IMR-90 (cell line): ENCODE data around the gene SLIT3. TPM values are rescaled to one million over a fixed set of nuclear protein-coding genes. Genes with fewer than 3 reads are reported as not detected.

Experiments
- ATAC-seq: fragments of 200-7000 bp; cut with Tn5 transposase; 2 replicates; pipeline ENCODE4 v1.9.1; 2020; ENCODE audit warnings: low read depth, mild to moderate bottlenecking, moderate library complexity
- BruUV-seq: library from RNA; stranded (reverse); fragments of 400-500 nt; replicated peaks from 2 replicates; lab custom pipeline; 2021; lab: Mats Ljungman, UMichigan
- CTCF ChIA-PET: fragments of 300-600 bp; formaldehyde crosslinking; extraction: SDS; loops from one replicate; lab custom pipeline; 2021; ENCODE audit warnings: antibody characterized with exemption; lab: Yijun Ruan, JAX
- POLR2A ChIA-PET: fragments of 300-600 bp; sonication (Branson Sonifier 250); formaldehyde crosslinking; loops from one replicate; lab custom pipeline; 2022; ENCODE audit warnings: antibody characterized with exemption; ENCODE audit not compliant: unreplicated experiment; lab: Charles Lee
- DNase-seq: peaks from one replicate; pipeline ENCODE4 v3.0.0; 2013
- H2AFZ ChIP-seq: replicated peaks from 2 replicates; pipeline ENCODE3; 2013; ENCODE audit warnings: low read length, mild to moderate bottlenecking; ENCODE audit not compliant: poor library complexity
- H2AK5ac ChIP-seq: 2 replicates; pipeline ENCODE4 v1.6.1; 2013; ENCODE audit warnings: low read depth, low read length, inconsistent platforms
- H2AK9ac ChIP-seq: replicated peaks from 2 replicates; pipeline ENCODE3; 2013; ENCODE audit warnings: mild to moderate bottlenecking, low read depth, low read length, moderate library complexity; ENCODE audit not compliant: poor library complexity
- H2BK120ac ChIP-seq: 2 replicates; pipeline ENCODE4 v1.6.1; 2013; ENCODE audit warnings: low read depth, low read length, inconsistent platforms
- H2BK15ac ChIP-seq: 3 replicates; pipeline ENCODE4 v1.6.1; 2013; ENCODE audit warnings: low read depth, low read length, inconsistent platforms
- H2BK20ac ChIP-seq: 2 replicates; pipeline ENCODE4 v1.6.1; 2013; ENCODE audit warnings: low read depth, mild to moderate bottlenecking, inconsistent platforms, low read length, moderate library complexity
- H2BK5ac ChIP-seq: 2 replicates; pipeline ENCODE4 v1.6.1; 2013; ENCODE audit warnings: mild to moderate bottlenecking, low read depth, low read length, inconsistent platforms; ENCODE audit not compliant: poor library complexity, severe bottlenecking
- H3K14ac ChIP-seq: replicated peaks from 2 replicates; pipeline ENCODE4 v1.6.1; 2013; ENCODE audit warnings: low read depth, low read length, inconsistent platforms
- H3K18ac ChIP-seq: 2 replicates; pipeline ENCODE4 v1.6.1; 2013; ENCODE audit warnings: low read depth, low read length, control low read depth
- H3K23ac ChIP-seq: 2 replicates; pipeline ENCODE4 v1.6.1; 2013; ENCODE audit warnings: low read depth, low read length, inconsistent platforms
- H3K27ac ChIP-seq: 2 replicates; pipeline ENCODE4 v1.5.1; 2013; ENCODE audit warnings: mild to moderate bottlenecking, control low read depth, low read length; ENCODE audit not compliant: insufficient read depth
- H3K27me3 ChIP-seq: 2 replicates; pipeline ENCODE4 v1.6.1; 2013; ENCODE audit warnings: low read length; ENCODE audit not compliant: control insufficient read depth, insufficient read depth
- H3K36me3 ChIP-seq: 2 replicates; pipeline ENCODE4 v1.6.1; 2013; ENCODE audit warnings: low read length, mixed read lengths; ENCODE audit not compliant: control insufficient read depth, insufficient read depth
- H3K4ac ChIP-seq: 2 replicates; pipeline ENCODE4 v1.6.1; 2013; ENCODE audit warnings: low read depth, low read length, inconsistent platforms
- H3K4me1 ChIP-seq: 2 replicates; pipeline ENCODE4 v1.6.1; 2013; ENCODE audit warnings: low read length, mixed read lengths; ENCODE audit not compliant: control insufficient read depth, insufficient read depth
- H3K4me2 ChIP-seq: 2 replicates; pipeline ENCODE4 v1.6.1; 2013; ENCODE audit warnings: low read depth, mild to moderate bottlenecking, control low read depth, low read length, moderate library complexity
- H3K4me3 ChIP-seq: 2 replicates; pipeline ENCODE4 v1.5.1; 2013; ENCODE audit warnings: low read depth, mild to moderate bottlenecking, control low read depth, low read length, moderate library complexity; ENCODE audit not compliant: insufficient read depth
- H3K56ac ChIP-seq: 2 replicates; pipeline ENCODE4 v1.6.1; 2013; ENCODE audit warnings: low read length, inconsistent platforms; ENCODE audit not compliant: insufficient read depth; ENCODE audit errors: extremely low read depth
- H3K79me1 ChIP-seq, 2 experiments: 2 replicates each; pipeline ENCODE4 v1.6.1; 2013; ENCODE audit warnings: low read length in 2 of 2, inconsistent platforms in 1 of 2, low read depth in 1 of 2
- H3K9ac ChIP-seq: 2 replicates; pipeline ENCODE4 v1.6.1; 2013; ENCODE audit warnings: low read depth, low read length, control low read depth
- H3K9me1 ChIP-seq: 2 replicates; pipeline ENCODE4 v1.6.1; 2013; ENCODE audit warnings: low read length, inconsistent platforms; ENCODE audit not compliant: insufficient read depth
- H3K9me3 ChIP-seq: 2 replicates; pipeline ENCODE4 v1.6.1; 2013; ENCODE audit warnings: low read length; ENCODE audit not compliant: control insufficient read depth, insufficient read depth
- H4K20me1 ChIP-seq: 2 replicates; pipeline ENCODE4 v1.6.1; 2013; ENCODE audit warnings: low read length, inconsistent platforms; ENCODE audit not compliant: insufficient read depth
- H4K5ac ChIP-seq: 2 replicates; pipeline ENCODE4 v1.6.1; 2013; ENCODE audit warnings: mild to moderate bottlenecking, low read depth, low read length, control low read depth
- H4K8ac ChIP-seq, 2 experiments: 2 replicates each; pipeline ENCODE4 v1.6.1; 2013; ENCODE audit warnings: low read depth in 2 of 2, low read length in 2 of 2, control low read depth in 1 of 2, inconsistent platforms in 1 of 2
- H4K91ac ChIP-seq: 2 replicates; pipeline ENCODE4 v1.6.1; 2013; ENCODE audit warnings: low read depth, low read length, inconsistent platforms; ENCODE audit not compliant: insufficient read depth
- BHLHE40 ChIP-seq: fragments of 150-350 bp; IDR thresholded peaks from 2 replicates; pipeline ENCODE4 v1.6.1; 2016; ENCODE audit warnings: mild to moderate bottlenecking, low read depth, low read length
- CEBPB ChIP-seq: IDR thresholded peaks from 2 replicates; pipeline ENCODE4 v1.6.1; 2012; ENCODE audit warnings: low read depth, low read length, improper control_type of control experiment
- CHD1 ChIP-seq: IDR thresholded peaks from 2 replicates; pipeline ENCODE4 v1.6.1; 2012; ENCODE audit warnings: low read depth, low read length, improper control_type of control experiment
- CTCF ChIP-seq: conservative IDR thresholded peaks from 2 replicates; pipeline ENCODE4 v1.5.1; 2012; ENCODE audit warnings: mild to moderate bottlenecking, low read depth, low read length, improper control_type of control experiment
- ELK1 ChIP-seq: fragments of 150-350 bp; IDR thresholded peaks from 2 replicates; pipeline ENCODE4 v1.6.1; 2016; ENCODE audit warnings: low read depth, mild to moderate bottlenecking, low read length, moderate library complexity, borderline replicate concordance
- FOS ChIP-seq: fragments of 150-350 bp; IDR thresholded peaks from 2 replicates; pipeline ENCODE4 v1.6.1; 2016; ENCODE audit warnings: low read depth, low read length
- MAFK ChIP-seq: IDR thresholded peaks from 2 replicates; pipeline ENCODE4 v1.6.1; 2012; ENCODE audit warnings: low read depth, low read length, improper control_type of control experiment
- MAZ ChIP-seq: IDR thresholded peaks from 2 replicates; pipeline ENCODE4 v1.6.1; 2012; ENCODE audit warnings: low read depth, mild to moderate bottlenecking, low read length, improper control_type of control experiment, moderate library complexity, borderline replicate concordance
- MXI1 ChIP-seq: IDR thresholded peaks from 2 replicates; pipeline ENCODE4 v1.6.1; 2012; ENCODE audit warnings: low read depth, mild to moderate bottlenecking, low read length, moderate library complexity, borderline replicate concordance
- NFE2L2 ChIP-seq: fragments of 150-350 bp; IDR thresholded peaks from 2 replicates; pipeline ENCODE4 v1.6.1; 2016; ENCODE audit warnings: low read depth, mild to moderate bottlenecking, low read length
- POLR2A ChIP-seq: IDR thresholded peaks from 2 replicates; pipeline ENCODE4 v1.6.1; 2012; ENCODE audit warnings: mild to moderate bottlenecking, low read depth, low read length
- RAD21 ChIP-seq: IDR thresholded peaks from 2 replicates; pipeline ENCODE4 v1.6.1; 2012; ENCODE audit warnings: low read length, improper control_type of control experiment
- RCOR1 ChIP-seq: IDR thresholded peaks from 2 replicates; pipeline ENCODE4 v1.6.1; 2012; ENCODE audit warnings: mild to moderate bottlenecking, low read length, improper control_type of control experiment; ENCODE audit not compliant: insufficient replicate concordance
- RFX5 ChIP-seq: IDR thresholded peaks from 2 replicates; pipeline ENCODE4 v1.8.0; 2012; ENCODE audit warnings: low read depth, mild to moderate bottlenecking, low read length, moderate library complexity
- SMC3 ChIP-seq: fragments of 150-350 bp; IDR thresholded peaks from 2 replicates; pipeline ENCODE4 v1.6.1; 2016; ENCODE audit warnings: low read depth, mild to moderate bottlenecking, antibody characterized with exemption, low read length, moderate library complexity
- WGBS, 2 experiments: methylation state at CpG; one replicate each; pipeline versions ENCODE4 v1.1.5 to v1.1.7; 2013; ENCODE audit warnings: missing lambda C conversion rate in 2 of 2; ENCODE audit not compliant: insufficient read length in 1 of 2; ENCODE audit errors: extremely low coverage in 2 of 2; 5-methylcytosine and 5-hydroxymethylcytosine counted together
- dilution Hi-C: fragments of 300-500 bp; cut with HindIII; formaldehyde crosslinking; loops from one replicate; pipeline ENCODE4 v1.14.3; 2018; ENCODE audit warnings: low sequenced_read_pairs; ENCODE audit not compliant: unreplicated experiment
- in situ Hi-C: fragments of 300-500 bp; cut with MboI; formaldehyde crosslinking; loops from 3 replicates; pipeline ENCODE4 v1.14.3; 2019; ENCODE audit warnings: low sequenced_read_pairs, inconsistent platforms, mixed read lengths
- intact Hi-C: fragments of 100-400 bp; cut with micrococcal nuclease; formaldehyde crosslinking; loops from 2 replicates; pipeline ENCODE4 v1.10.0; 2022
- polyA plus RNA-seq, 3 experiments: library from polyadenylated mRNA; depleted of rRNA; stranded (reverse); fragments of >200 nt; gene quantifications; 2 replicates each; pipeline ENCODE4 v1.2.3, GENCODE V29; 2012; ENCODE audit warnings: low replicate concordance in 1 of 3
- total RNA-seq: library from RNA; depleted of rRNA; stranded (reverse); fragments of >200 nt; gene quantifications from 2 replicates; pipeline ENCODE4 v1.2.3, GENCODE V29; 2012
- TF ChIP-seq, protein P1 (sequence below): fragments of 150-350 bp; IDR thresholded peaks from 2 replicates; pipeline ENCODE4 v1.6.1; 2017; ENCODE audit warnings: mild to moderate bottlenecking, antibody characterized with exemption, low read length, low read depth

Gene SLIT3
- total and polyA plus RNA-seq, 2 of the 4 experiments (the other 2 are of a cell fraction) = 0.18 to 0.50 TPM

- Histone ChIP-seq H2BK15ac (no peak overlapping the region), H3K9ac (no peak overlapping the region), H3K9me3 (no peaks in the 10 kb centered on the region; the same call in 1 of the 2 replicates), H2BK5ac (no peak overlapping the region), H3K9me1 (no peaks in the 10 kb centered on the region), H3K4me1 (no peaks in the 10 kb centered on the region), H3K4me3 (no peak overlapping the region), H3K18ac (no peak overlapping the region), H3K27me3 (no peaks in the 10 kb centered on the region), H2AK5ac (no peak overlapping the region), H3K4me2 (no peak overlapping the region), H2AK9ac (no peak overlapping the region), H2BK120ac (no peak overlapping the region), H2BK20ac (no peak overlapping the region), H3K23ac (no peak overlapping the region), H3K14ac (no peak overlapping the region), H4K91ac (no peak overlapping the region), H2AFZ (no peak overlapping the region), H4K8ac (no peak overlapping the region), H3K36me3 (no peaks in the 10 kb centered on the region), H3K27ac (no peak overlapping the region), H3K79me1 (no peaks in the 10 kb centered on the region), H4K20me1 (no peaks in the 10 kb centered on the region), H3K56ac (no peak overlapping the region), H3K4ac (no peak overlapping the region), H4K5ac (no peak overlapping the region)
- DNase-seq (no peak), ATAC-seq (no peak)
- POLR2A ChIA-PET = no interaction called here
- in situ Hi-C loops (no loop called here), dilution Hi-C loops (no loop called here), intact Hi-C loops (no loop called here)
- TF ChIP-seq POLR2A = no peak
- no peak for TF ChIP-seq RAD21
- no peak for TF ChIP-seq CHD1
- TF ChIP-seq NFE2L2 = no peak
- no peak for TF ChIP-seq CEBPB
- TF ChIP-seq RCOR1 = no peak
- TF ChIP-seq MXI1 = no peak
- no peak for TF ChIP-seq BHLHE40
- no peak for TF ChIP-seq MAZ
- no peak for TF ChIP-seq CTCF
- no peak for TF ChIP-seq FOS
- TF ChIP-seq, protein P1, sequence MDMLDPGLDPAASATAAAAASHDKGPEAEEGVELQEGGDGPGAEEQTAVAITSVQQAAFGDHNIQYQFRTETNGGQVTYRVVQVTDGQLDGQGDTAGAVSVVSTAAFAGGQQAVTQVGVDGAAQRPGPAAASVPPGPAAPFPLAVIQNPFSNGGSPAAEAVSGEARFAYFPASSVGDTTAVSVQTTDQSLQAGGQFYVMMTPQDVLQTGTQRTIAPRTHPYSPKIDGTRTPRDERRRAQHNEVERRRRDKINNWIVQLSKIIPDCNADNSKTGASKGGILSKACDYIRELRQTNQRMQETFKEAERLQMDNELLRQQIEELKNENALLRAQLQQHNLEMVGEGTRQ = no peak
- no peak for TF ChIP-seq RFX5
- TF ChIP-seq SMC3 = no peak
- no peak for TF ChIP-seq MAFK
- no peak for TF ChIP-seq ELK1
- 33% methylated on average over 1 of the region's 4 CpGs; no CpG with 5 or more reads in 1 of the 2 experiments for WGBS, 2 experiments
- BruUV-seq = no TSS peak
- CTCF ChIA-PET = no interaction called here
These were observed 230.5 kb downstream of the SLIT3 start for GRCh38 chr5:169070413-169070812.
